SU-DHL-6 (cell line): ENCODE data around the gene RPS5.

ENCODE experiments used
- H2AFZ ChIP-seq: fragments of 200-600 bp; sonication (generic); 2 replicates; pipeline ENCODE4 v1.6.1; 2014; ENCODE audit warnings: low read depth, mild to moderate bottlenecking, moderate library complexity, mixed read lengths, antibody characterized with exemption, low read length; ENCODE audit not compliant: severe bottlenecking
- H3F3A ChIP-seq: fragments of 200-600 bp; shearing (Covaris generic); 2 replicates; pipeline ENCODE4 v1.6.0; 2016; ENCODE audit warnings: antibody characterized with exemption, mild to moderate bottlenecking; ENCODE audit not compliant: insufficient read depth
- H3K27ac ChIP-seq: fragments of 200-600 bp; sonication (generic); 2 replicates; pipeline ENCODE4 v1.5.1; 2016; ENCODE audit warnings: low read depth, mild to moderate bottlenecking, low read length, moderate library complexity, mixed read lengths
- H3K27me3 ChIP-seq: fragments of 200-600 bp; sonication (generic), shearing (Covaris generic); 2 replicates; pipeline ENCODE4 v1.6.0; 2014; ENCODE audit warnings: mild to moderate bottlenecking, low read length
- H3K36me3 ChIP-seq: fragments of 200-600 bp; sonication (generic); 2 replicates; pipeline ENCODE4 v1.6.1; 2014; ENCODE audit warnings: mild to moderate bottlenecking, low read length, mixed read lengths
- H3K4me2 ChIP-seq: fragments of 300-600, 200-600 bp; shearing (Covaris generic), sonication (generic); 2 replicates; pipeline ENCODE4 v1.6.0; 2014; ENCODE audit warnings: low read length, low read depth, mild to moderate bottlenecking; ENCODE audit not compliant: poor library complexity, severe bottlenecking
- H3K4me3 ChIP-seq: fragments of 200-600 bp; sonication (generic); 2 replicates; pipeline ENCODE4 v1.5.1; 2014; ENCODE audit warnings: antibody characterized with exemption, low read length, mild to moderate bottlenecking, mixed read lengths; ENCODE audit not compliant: insufficient read depth, poor library complexity, severe bottlenecking
- H3K79me2 ChIP-seq: fragments of 200-600 bp; sonication (generic); 2 replicates; pipeline ENCODE4 v1.6.1; 2014; ENCODE audit warnings: mild to moderate bottlenecking, low read length, moderate library complexity; ENCODE audit not compliant: insufficient read depth
- H3K9ac ChIP-seq: fragments of 200-600 bp; sonication (generic); 2 replicates; pipeline ENCODE4 v1.7.0; 2014; ENCODE audit warnings: mild to moderate bottlenecking, low read length
- H3K9me2 ChIP-seq: fragments of 200-600 bp; sonication (generic); replicated peaks from 2 replicates; pipeline ENCODE4 v1.6.1; 2014; ENCODE audit warnings: low read length; ENCODE audit not compliant: insufficient read depth
- H3K9me3 ChIP-seq: fragments of 200-600 bp; sonication (generic); 2 replicates; pipeline ENCODE4 v1.6.1; 2014; ENCODE audit warnings: low read length, mixed read lengths; ENCODE audit not compliant: insufficient read depth
- H4K20me1 ChIP-seq: fragments of 200-600 bp; sonication (generic); 2 replicates; pipeline ENCODE4 v1.6.1; 2014; ENCODE audit warnings: low read depth, mild to moderate bottlenecking, antibody characterized with exemption, low read length, moderate library complexity, mixed read lengths
- CTCF ChIP-seq: fragments of 200-600 bp; sonication (generic); IDR thresholded peaks from one replicate; pipeline ENCODE4 v1.5.1; 2017; ENCODE audit warnings: antibody characterized with exemption, mild to moderate bottlenecking, low read length, moderate library complexity; ENCODE audit not compliant: insufficient read depth, poor library complexity, severe bottlenecking
- EZH2phosphoT487 ChIP-seq: fragments of 200-600 bp; sonication (generic), shearing (Covaris generic); conservative IDR thresholded peaks from 2 replicates; pipeline ENCODE4 v1.6.1; 2018; ENCODE audit warnings: mild to moderate bottlenecking, antibody characterized with exemption, low read length, moderate library complexity, mixed read lengths

RPS5 gene

GRCh38 chr19:58396691-58397532 lies 9.8 kb downstream of the RPS5 start:
- Histone ChIP-seq H3K27me3 (no peaks in the 10 kb centered on the region), H3K4me3 (no peak overlapping the region), H3K9me3 (no peaks in the 10 kb centered on the region), H3F3A (peaks cover 5% of the 10 kb centered on the region; the same call in 1 of the 2 replicates), H3K9me2 (no peaks in the 10 kb centered on the region), H3K36me3 (0 out of 2 replicates have a peak, but pooled peaks cover 6% of the 10 kb centered on the region), H4K20me1 (peaks cover 13% of the 10 kb centered on the region; the same call in 1 of the 2 replicates), H3K27ac (no peak overlapping the region), H3K79me2 (no peaks in the 10 kb centered on the region; the same call in 1 of the 2 replicates), H2AFZ (no peak overlapping the region), H3K9ac (no peak overlapping the region), H3K4me2 (no peak overlapping the region)
- no peak for TF ChIP-seq EZH2phosphoT487
- no peak for TF ChIP-seq CTCF

DNA sequence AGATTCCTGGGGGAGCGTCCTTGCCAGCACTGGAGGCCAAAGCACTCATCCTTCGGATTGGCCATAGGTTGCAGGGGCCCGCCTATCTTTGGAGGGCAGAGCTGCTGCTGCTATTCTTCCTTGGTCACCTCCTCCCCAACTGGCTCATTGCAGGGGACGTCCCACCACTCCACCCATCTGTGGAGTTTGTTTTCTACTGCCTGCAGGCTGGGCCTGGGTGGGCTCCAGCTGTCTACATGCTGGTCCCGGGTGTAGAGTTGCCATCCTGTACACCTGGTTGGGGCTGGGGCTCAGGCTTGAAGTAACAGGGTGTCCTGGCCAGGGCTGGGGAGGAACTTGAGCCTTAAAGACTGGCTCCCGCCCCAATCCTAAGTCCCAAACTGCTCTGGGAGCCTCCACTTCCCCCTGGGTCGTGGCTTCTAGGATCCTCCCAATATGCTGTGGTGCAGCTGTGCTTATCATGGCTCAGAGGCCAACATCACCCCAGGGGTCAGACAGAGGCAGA lies 10.5 kb downstream of the RPS5 start:
- no peak overlapping the region for H3K27ac ChIP-seq
- TF ChIP-seq EZH2phosphoT487 (no peak), CTCF (no peak)
- no peak overlapping the region for H3K4me2 ChIP-seq
- H3K79me2 ChIP-seq, result no peaks in the 10 kb centered on the region
- no peak overlapping the region for H3K4me3 ChIP-seq
- H3F3A ChIP-seq, result peaks cover 5% of the 10 kb centered on the region; the same call in 1 of the 2 replicates
- H3K36me3 ChIP-seq, result 0 out of 2 replicates have a peak, but pooled peaks cover 5% of the 10 kb centered on the region
- no peaks in the 10 kb centered on the region for H3K27me3 ChIP-seq
- H3K9me3 ChIP-seq, result no peaks in the 10 kb centered on the region
- peaks cover 10% of the 10 kb centered on the region; the same call in 1 of the 2 replicates for H4K20me1 ChIP-seq
- H3K9me2 ChIP-seq, result no peaks in the 10 kb centered on the region
- no peak overlapping the region for H3K9ac ChIP-seq
- H2AFZ ChIP-seq, result no peak overlapping the region

DNA sequence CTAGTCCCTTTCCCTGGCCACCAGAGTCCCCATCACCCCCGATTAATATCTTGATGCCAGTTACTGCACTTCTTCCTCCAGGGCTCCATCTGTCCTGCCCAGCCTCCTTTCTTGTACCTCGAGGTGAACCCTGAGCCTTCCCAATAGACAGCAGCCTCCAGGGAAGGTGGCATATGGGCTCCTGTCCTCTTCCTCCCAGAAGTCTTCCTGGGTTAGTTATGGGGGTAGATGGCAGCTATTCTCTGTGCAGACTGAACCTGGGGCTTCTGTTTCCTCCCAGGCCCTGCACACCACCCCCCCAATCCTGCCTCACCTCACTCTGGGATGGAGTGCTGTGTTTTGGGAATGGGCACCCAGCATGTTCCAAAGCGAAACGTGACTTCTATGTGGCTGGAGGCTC lies 11.0 kb downstream of the RPS5 start:
- H3K4me3 ChIP-seq, result no peak overlapping the region
- H3K9ac ChIP-seq, result no peak overlapping the region
- H4K20me1 ChIP-seq, result peaks cover 7% of the 10 kb centered on the region; the same call in 1 of the 2 replicates
- H3K79me2 ChIP-seq, result no peaks in the 10 kb centered on the region
- TF ChIP-seq EZH2phosphoT487 (no peak), CTCF (no peak)
- H3K27me3 ChIP-seq, result no peaks in the 10 kb centered on the region
- no peak overlapping the region for H3K27ac ChIP-seq
- H3F3A ChIP-seq, result peaks cover 5% of the 10 kb centered on the region; the same call in 1 of the 2 replicates
- H3K36me3 ChIP-seq, result 0 out of 2 replicates have a peak, but pooled peaks cover under 1% of the 10 kb centered on the region
- no peaks in the 10 kb centered on the region for H3K9me2 ChIP-seq
- no peak overlapping the region for H2AFZ ChIP-seq
- no peaks in the 10 kb centered on the region for H3K9me3 ChIP-seq
- no peak overlapping the region for H3K4me2 ChIP-seq
